Activated CD4-positive, alpha-beta T cell treated with anti-CD3 and anti-CD28 coated beads, Interleukin-2, amount 50 U/mL, for 4 hours (primary cell): ENCODE results near the gene SENP3.

Experiments used
- DNase-seq, 2 experiments: peaks; one replicate each; pipeline ENCODE4 v3.0.0-alpha.2; 2020

Gene SENP3

GRCh38 chr17:7577327-7578199 lies 15.8 kb downstream of the SENP3 start:
- no peak for DNase-seq

GRCh38 chr17:7579001-7579833 lies 17.5 kb downstream of the SENP3 start, which contains the start of gene CD68:
Gene CD68 (plus strand): TSS chr17:7579638. CDS start chr17:7579678, 40 bp downstream.
- peak; percentile 61 to 67 for DNase-seq

- peak in 1 of 2 experiments; percentile 30 for DNase-seq
Measured at GRCh38 chr17:7579834-7580603, 18.3 kb downstream of the SENP3 start.

GRCh38 chr17:7580604-7581575 lies 19.2 kb downstream of the SENP3 start:
- DNase-seq, result no peak

GRCh38 chr17:7582396-7583252 lies 20.9 kb downstream of the SENP3 start:
- DNase-seq, result no peak

- DNase-seq, result peak; percentile 90 to 92
Measured at GRCh38 chr17:7583253-7584109, 21.8 kb downstream of the SENP3 start, which contains the start of gene MPDU1. Gene MPDU1 (plus strand): TSS chr17:7583852. CDS start chr17:7583863, 11 bp downstream.

- DNase-seq, result no peak
Measured at GRCh38 chr17:7586673-7587419, 25.1 kb downstream of the SENP3 start.

- no peak for DNase-seq
Measured at GRCh38 chr17:7587420-7588151, 25.9 kb downstream of the SENP3 start.

GRCh38 chr17:7588553-7589203 lies 27.0 kb downstream of the SENP3 start:
- no peak for DNase-seq

GRCh38 chr17:7589204-7589868 lies 27.6 kb downstream of the SENP3 start:
- DNase-seq, result peak; percentile 55 to 56

- DNase-seq, result no peak
Measured at GRCh38 chr17:7589891-7590691, 28.4 kb downstream of the SENP3 start, which contains the start of gene SOX15. Gene SOX15 (minus strand): TSS chr17:7590094. CDS start chr17:7589676, 418 bp downstream.

- no peak for DNase-seq
Measured at GRCh38 chr17:7590743-7591142, 29.0 kb downstream of the SENP3 start.

- DNase-seq, result no peak
Measured at GRCh38 chr17:7591596-7591995, 29.9 kb downstream of the SENP3 start.

GRCh38 chr17:7592422-7593021 lies 30.8 kb downstream of the SENP3 start:
- no peak for DNase-seq

GRCh38 chr17:7593296-7593695 lies 31.6 kb downstream of the SENP3 start:
- no peak for DNase-seq
